VCaP (cell line): Measurements from ENCODE around the gene INIP.
"Not testable (repeated sequence)": the region's sequence is repeated elsewhere in the genome, so short reads cannot be mapped to it uniquely, and the experiment has no call there.

Source experiments
- H3K27ac ChIP-seq: fragments of 450-650 bp; 2 replicates; pipeline ENCODE4 v1.5.1; 2017
- TF ChIP-seq, protein P1 (sequence below): fragments of 450-650 bp; conservative IDR thresholded peaks from 2 replicates; pipeline ENCODE4 v1.5.1; 2017; ENCODE audit warnings: mild to moderate bottlenecking, moderate library complexity

Gene INIP

DNA sequence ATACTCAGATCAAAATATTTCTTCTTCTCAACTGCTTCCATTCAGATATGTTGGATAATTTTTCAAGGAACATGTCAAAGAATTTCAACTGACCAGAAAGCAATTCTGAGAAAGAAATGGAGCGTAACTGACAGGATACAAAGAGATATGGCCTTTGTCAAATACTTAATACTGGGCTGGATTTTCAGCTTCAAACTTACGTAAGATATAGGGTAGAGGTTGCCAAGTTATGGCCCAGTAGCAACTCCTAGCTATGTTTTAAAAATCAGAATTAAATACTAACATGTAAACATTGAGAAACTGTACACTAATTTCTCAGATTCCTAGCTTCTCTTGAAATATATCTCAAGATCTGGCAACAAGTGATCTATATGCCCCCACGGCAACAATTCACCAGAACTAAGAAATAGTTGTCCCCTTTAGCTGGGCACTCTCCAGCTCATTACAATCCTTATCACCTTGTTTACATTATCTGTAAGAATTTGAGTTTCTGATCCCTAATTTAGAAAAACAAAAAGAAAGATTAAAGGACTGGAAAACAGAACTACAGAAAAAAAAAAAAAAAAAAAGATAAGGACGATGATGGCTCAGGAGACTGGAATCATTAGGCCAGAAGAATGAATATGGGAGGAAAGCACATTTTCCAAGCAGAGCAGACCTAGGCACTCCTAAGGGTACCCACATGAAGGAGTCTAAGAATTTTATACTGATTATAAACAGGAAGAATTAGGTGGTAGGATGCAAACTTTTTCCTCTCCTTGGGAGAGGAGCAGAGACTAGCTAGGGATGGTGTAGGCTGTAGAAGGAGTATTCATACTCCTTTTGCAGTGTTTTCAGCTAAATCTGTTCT lies 23.0 kb downstream of the INIP start:
- TF ChIP-seq, protein P1, sequence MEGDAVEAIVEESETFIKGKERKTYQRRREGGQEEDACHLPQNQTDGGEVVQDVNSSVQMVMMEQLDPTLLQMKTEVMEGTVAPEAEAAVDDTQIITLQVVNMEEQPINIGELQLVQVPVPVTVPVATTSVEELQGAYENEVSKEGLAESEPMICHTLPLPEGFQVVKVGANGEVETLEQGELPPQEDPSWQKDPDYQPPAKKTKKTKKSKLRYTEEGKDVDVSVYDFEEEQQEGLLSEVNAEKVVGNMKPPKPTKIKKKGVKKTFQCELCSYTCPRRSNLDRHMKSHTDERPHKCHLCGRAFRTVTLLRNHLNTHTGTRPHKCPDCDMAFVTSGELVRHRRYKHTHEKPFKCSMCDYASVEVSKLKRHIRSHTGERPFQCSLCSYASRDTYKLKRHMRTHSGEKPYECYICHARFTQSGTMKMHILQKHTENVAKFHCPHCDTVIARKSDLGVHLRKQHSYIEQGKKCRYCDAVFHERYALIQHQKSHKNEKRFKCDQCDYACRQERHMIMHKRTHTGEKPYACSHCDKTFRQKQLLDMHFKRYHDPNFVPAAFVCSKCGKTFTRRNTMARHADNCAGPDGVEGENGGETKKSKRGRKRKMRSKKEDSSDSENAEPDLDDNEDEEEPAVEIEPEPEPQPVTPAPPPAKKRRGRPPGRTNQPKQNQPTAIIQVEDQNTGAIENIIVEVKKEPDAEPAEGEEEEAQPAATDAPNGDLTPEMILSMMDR: no peak
- H3K27ac ChIP-seq: no peak overlapping the region

DNA sequence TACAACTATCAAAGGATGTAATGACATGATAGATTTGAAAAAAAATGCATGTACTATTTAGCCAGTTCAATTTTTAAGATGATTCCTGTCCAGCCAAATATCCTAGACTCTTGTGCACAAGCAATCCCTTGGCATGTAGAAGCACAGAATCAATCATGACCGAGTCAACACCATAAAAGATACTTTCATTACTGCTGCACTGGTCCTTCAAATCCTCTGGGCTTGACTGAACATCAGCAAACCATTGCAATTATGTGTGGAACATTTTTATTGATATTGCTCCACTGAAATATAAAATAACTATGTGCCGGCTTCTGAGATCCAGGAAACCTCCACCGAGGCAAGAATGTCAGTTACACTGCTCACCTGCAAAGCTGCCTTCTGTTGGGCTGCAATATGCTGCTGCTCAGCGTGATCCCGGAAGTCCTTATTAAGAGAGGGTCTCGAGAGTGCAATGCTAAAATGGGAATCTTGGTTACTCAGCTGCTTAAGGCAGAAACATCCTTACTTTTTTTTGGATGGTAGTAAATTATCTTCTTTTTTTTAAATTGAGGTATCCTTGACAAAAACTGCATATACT lies 28.7 kb downstream of the INIP start:
- no peak overlapping the region for H3K27ac ChIP-seq
- TF ChIP-seq, protein P1: no peak

DNA sequence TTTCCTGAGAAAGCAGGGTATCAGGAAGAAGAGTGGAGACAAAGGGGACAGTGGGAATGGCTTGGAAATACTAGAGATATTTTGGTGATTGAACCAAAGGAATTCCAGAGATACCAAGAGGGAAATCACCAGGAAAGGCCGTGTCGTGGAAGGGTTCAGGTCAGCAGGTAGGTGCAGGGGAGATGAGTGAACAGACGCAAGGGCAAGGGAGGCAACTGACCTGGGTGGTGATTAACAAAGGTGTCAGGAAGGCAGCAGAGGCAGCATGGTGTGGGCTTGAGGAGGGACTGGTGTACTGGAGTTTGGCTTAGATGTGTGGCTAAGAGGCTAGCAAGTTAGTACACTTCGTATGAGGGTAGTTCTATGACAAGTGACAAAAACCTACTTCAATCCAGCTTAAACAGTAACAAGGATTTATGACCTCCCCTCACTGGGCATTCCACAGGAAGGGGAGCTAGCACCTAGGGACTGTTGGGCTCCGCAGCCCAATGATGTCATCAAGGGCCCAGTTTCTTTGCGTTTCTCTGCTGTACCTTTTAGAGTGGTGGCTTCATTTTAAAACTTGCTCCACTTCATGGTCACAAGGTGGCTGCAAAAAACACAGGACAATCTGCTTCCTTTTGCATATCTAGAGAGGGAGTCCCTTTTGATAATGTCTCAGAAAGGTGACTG lies 37.0 kb downstream of the INIP start:
- no peak overlapping the region for H3K27ac ChIP-seq
- TF ChIP-seq, protein P1: no peak

- no peak overlapping the region for H3K27ac ChIP-seq
- TF ChIP-seq, protein P1: no peak
These were observed 40.9 kb downstream of the INIP start for GRCh38 chr9:112677040-112677439.

DNA sequence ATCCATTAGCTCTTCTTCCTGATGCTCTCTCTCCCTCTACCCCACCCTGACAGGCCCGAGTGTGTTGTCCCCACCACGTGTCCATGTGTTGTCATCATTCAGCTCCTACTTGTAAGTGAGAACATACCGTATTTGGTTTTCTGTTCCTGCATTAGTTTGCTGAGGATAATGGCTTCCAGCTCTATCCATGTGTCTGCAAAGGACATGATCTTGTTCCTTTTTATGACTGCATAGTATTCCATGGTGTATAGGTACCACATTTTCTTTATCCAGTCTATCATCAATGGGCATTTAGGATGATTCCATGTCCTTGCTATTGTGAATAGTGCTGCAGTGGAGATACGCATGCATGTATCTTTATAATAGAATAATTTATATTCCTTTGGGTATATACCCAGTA lies 44.7 kb downstream of the INIP start:
- H3K27ac ChIP-seq: not testable (repeated sequence)

GRCh38 chr9:112670991-112671625 lies 46.8 kb downstream of the INIP start:
- H3K27ac ChIP-seq: no peak overlapping the region
- TF ChIP-seq, protein P1: no peak

DNA sequence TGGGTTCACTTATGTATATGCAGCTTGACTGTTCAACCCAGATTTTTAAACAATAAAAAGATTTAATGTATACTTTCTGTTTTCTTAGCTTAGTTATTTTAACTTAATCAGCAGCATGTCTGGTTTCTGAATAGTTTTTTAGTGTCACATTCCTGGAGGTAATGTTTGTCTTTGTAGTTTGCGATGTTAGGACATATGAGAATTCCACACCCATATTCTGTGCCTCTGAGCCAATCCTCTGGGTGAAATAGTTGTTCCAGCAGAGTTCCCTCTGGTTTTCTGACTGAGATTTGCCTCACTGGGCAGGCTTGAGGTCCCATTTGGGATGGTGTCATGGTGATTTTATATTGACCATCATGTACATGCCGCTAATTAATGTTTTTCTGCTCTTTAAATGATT lies 48.6 kb downstream of the INIP start:
- TF ChIP-seq, protein P1: no peak
- no peak overlapping the region; the same call in 1 of the 2 replicates for H3K27ac ChIP-seq
